ENCODE data around the gene TPGS1.

DNA sequence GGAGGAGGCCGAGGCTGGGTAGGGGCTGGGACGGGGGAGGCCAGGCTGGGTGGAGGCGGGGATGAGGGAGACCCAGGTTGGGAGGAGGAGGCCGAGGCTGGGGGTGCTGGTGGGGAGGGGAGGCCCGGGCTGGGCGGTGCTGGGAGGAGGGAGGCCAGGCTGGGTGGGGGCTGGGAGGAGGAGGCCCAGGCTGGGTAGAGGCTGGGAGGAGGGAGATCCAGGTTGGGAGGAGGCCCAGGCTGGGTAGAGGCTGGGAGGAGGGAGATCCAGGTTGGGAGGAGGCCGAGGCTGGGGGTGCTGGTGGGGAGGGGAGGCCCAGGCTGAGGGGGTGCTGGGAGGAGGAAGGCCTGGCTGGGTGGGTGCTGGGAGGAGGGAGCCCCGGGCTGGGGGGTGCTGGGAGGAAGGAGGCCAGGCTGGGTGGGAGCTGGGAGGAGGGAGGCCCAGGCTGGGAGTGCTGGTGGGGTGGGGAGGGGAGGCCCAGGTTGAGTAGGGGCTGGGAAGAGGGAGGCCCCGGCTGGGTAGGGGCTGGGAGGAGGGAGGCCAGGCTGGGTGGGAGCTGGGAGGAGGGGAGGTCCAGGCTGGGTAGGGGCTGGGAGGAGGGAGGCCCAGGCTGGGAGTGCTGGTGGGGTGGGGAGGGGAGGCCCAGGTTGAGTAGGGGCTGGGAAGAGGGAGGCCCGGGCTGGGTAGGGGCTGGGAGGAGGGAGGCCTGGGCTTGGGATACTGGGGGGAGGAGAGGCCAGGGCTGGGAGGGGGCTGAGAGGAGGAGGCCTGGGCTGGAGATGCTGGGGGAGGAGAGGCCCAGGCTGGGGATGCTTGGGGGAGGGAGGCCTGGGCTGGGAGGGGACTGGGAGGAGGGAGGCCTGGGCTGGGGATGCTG lies 10.7 kb downstream of the TPGS1 start:
- TF ChIP-seq, protein P1, sequence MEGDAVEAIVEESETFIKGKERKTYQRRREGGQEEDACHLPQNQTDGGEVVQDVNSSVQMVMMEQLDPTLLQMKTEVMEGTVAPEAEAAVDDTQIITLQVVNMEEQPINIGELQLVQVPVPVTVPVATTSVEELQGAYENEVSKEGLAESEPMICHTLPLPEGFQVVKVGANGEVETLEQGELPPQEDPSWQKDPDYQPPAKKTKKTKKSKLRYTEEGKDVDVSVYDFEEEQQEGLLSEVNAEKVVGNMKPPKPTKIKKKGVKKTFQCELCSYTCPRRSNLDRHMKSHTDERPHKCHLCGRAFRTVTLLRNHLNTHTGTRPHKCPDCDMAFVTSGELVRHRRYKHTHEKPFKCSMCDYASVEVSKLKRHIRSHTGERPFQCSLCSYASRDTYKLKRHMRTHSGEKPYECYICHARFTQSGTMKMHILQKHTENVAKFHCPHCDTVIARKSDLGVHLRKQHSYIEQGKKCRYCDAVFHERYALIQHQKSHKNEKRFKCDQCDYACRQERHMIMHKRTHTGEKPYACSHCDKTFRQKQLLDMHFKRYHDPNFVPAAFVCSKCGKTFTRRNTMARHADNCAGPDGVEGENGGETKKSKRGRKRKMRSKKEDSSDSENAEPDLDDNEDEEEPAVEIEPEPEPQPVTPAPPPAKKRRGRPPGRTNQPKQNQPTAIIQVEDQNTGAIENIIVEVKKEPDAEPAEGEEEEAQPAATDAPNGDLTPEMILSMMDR (IDR thresholded peaks at IDR 0.05): no peak
- TF ChIP-seq POLR2A (IDR thresholded peaks at IDR 0.05): no peak

Data from lower leg skin (tissue), 3 donors.